ENCODE results near the gene SNRPB. TPM values are rescaled to one million over a fixed set of nuclear protein-coding genes. Genes with fewer than 3 reads are reported as not detected.

SNRPB gene
- total RNA-seq, 1 experiment from 2014 or later: 532 TPM

GRCh38 chr20:2458919-2459499 lies 11.6 kb downstream of the SNRPB start:
- peaks cover 10% of the 10 kb centered on the region for H3K36me3 ChIP-seq (ENCODE audit: control insufficient read depth, insufficient read depth, low read length)
- H3K27me3 ChIP-seq (replicated peaks; ENCODE audit: control insufficient read depth, insufficient read depth, low read length): no peaks in the 10 kb centered on the region
- DNase-seq: no peak
- Mint-ChIP-seq H3K4me3 (ENCODE audit: unreplicated experiment) (no peak overlapping the region), H3K36me3 (ENCODE audit: insufficient read depth, unreplicated experiment) (peaks cover 53% of the 10 kb centered on the region), H3K9me3 (ENCODE audit: unreplicated experiment) (no peaks in the 10 kb centered on the region), H3K27me3 (ENCODE audit: insufficient read depth, unreplicated experiment) (no peaks in the 10 kb centered on the region), H3K27ac (ENCODE audit: unreplicated experiment) (no peak overlapping the region), H3K4me1 (ENCODE audit: low read depth, unreplicated experiment) (no peaks in the 10 kb centered on the region)
- TF ChIP-seq, protein P1, sequence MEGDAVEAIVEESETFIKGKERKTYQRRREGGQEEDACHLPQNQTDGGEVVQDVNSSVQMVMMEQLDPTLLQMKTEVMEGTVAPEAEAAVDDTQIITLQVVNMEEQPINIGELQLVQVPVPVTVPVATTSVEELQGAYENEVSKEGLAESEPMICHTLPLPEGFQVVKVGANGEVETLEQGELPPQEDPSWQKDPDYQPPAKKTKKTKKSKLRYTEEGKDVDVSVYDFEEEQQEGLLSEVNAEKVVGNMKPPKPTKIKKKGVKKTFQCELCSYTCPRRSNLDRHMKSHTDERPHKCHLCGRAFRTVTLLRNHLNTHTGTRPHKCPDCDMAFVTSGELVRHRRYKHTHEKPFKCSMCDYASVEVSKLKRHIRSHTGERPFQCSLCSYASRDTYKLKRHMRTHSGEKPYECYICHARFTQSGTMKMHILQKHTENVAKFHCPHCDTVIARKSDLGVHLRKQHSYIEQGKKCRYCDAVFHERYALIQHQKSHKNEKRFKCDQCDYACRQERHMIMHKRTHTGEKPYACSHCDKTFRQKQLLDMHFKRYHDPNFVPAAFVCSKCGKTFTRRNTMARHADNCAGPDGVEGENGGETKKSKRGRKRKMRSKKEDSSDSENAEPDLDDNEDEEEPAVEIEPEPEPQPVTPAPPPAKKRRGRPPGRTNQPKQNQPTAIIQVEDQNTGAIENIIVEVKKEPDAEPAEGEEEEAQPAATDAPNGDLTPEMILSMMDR (IDR thresholded peaks at IDR 0.05; ENCODE audit: insufficient read depth in 1 of 2, low read depth in 1 of 2, low read length in 1 of 2, severe bottlenecking in 1 of 2, unreplicated experiment in 1 of 2): no peak
- intact Hi-C loops (cut with micrococcal nuclease; ENCODE audit: unreplicated experiment): no loop called here
- no TSS peak for BruUV-seq (replicated peaks)
- no peaks in the 10 kb centered on the region for H3K9me3 ChIP-seq
- ChIA-PET CTCF (no interaction called here), POLR2A (no interaction called here)
- no peaks in the 10 kb centered on the region for H3K4me1 ChIP-seq
- no peak overlapping the region for H3K4me3 ChIP-seq (ENCODE audit: low read depth, low read length)

DNA sequence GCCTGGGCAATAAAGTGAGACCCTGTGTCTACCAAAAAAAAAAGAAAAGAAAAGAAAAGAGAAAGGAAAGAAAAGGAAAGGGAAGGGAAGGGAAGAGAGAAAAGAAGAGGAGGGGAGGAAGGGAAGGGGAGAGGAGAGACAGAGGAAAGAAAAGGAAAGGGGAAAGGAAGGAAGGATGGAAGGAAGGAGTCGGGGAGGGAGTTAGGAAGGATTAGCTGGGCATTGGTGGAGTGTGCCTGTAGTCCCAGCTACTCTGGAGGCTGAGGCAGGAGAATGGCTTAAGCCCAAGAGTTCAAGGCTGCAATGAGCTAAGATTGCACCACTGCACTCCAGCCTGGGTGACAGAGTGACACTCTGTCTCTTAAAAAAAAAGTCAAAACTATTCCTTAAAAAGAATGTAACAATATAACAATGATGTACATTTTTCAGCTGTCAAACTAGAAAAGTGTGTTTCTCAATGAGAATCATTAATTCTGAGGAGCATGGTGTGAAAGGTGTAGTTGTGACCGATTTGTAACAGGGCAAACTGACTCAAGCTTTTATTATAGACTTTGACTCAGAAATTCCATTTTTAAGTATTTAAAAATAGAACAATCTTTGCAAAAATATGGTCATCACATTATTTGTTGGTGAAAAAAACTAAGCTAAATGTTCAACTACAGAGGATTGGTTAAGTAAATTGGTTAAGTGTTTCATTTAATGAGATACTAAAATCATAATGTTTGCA lies 14.7 kb downstream of the SNRPB start:
- CTCF ChIA-PET: interaction anchor here (0.7 to 1.0 kb wide), 4 partner anchors 10 to 249 kb away, joined by 3 read pairs; partner anchors contain the start of gene SNRPB
- DNase-seq: no peak
- H3K9me3 ChIP-seq: no peaks in the 10 kb centered on the region
- Mint-ChIP-seq H3K4me1 (ENCODE audit: low read depth, unreplicated experiment) (no peaks in the 10 kb centered on the region), H3K9me3 (ENCODE audit: unreplicated experiment) (no peaks in the 10 kb centered on the region), H3K36me3 (ENCODE audit: insufficient read depth, unreplicated experiment) (peaks cover 22% of the 10 kb centered on the region), H3K27me3 (ENCODE audit: insufficient read depth, unreplicated experiment) (peaks cover 2% of the 10 kb centered on the region), H3K27ac (ENCODE audit: unreplicated experiment) (no peak overlapping the region), H3K4me3 (ENCODE audit: unreplicated experiment) (no peak overlapping the region)
- no peaks in the 10 kb centered on the region for H3K27me3 ChIP-seq (replicated peaks; ENCODE audit: control insufficient read depth, insufficient read depth, low read length)
- no peaks in the 10 kb centered on the region for H3K4me1 ChIP-seq
- no TSS peak for BruUV-seq (replicated peaks)
- POLR2A ChIA-PET: no interaction called here
- intact Hi-C loops (cut with micrococcal nuclease; ENCODE audit: unreplicated experiment): no loop called here
- no peaks in the 10 kb centered on the region for H3K36me3 ChIP-seq (ENCODE audit: control insufficient read depth, insufficient read depth, low read length)
- H3K4me3 ChIP-seq (ENCODE audit: low read depth, low read length): no peak overlapping the region
- TF ChIP-seq, protein P1 (IDR thresholded peaks at IDR 0.05; ENCODE audit: insufficient read depth in 1 of 2, low read depth in 1 of 2, low read length in 1 of 2, severe bottlenecking in 1 of 2, unreplicated experiment in 1 of 2): no peak

GRCh38 chr20:2453792-2454191 lies 16.8 kb downstream of the SNRPB start:
- H3K4me1 ChIP-seq: no peaks in the 10 kb centered on the region
- H3K27me3 ChIP-seq (replicated peaks; ENCODE audit: control insufficient read depth, insufficient read depth, low read length): no peaks in the 10 kb centered on the region
- intact Hi-C loops (cut with micrococcal nuclease; ENCODE audit: unreplicated experiment): no loop called here
- no peaks in the 10 kb centered on the region for H3K9me3 Mint-ChIP-seq (ENCODE audit: unreplicated experiment)
- no peaks in the 10 kb centered on the region for H3K9me3 ChIP-seq
- POLR2A ChIA-PET: no interaction called here
- CTCF ChIA-PET: interaction anchor here (3.4 kb wide), 1 partner anchor 246 kb away, joined by 33 read pairs; no protein-coding TSS in a partner anchor
- no peak for DNase-seq
- TF ChIP-seq, protein P1 (IDR thresholded peaks at IDR 0.05; ENCODE audit: insufficient read depth in 1 of 2, low read depth in 1 of 2, low read length in 1 of 2, severe bottlenecking in 1 of 2, unreplicated experiment in 1 of 2): no peak
- no peak overlapping the region for H3K4me3 ChIP-seq (ENCODE audit: low read depth, low read length)
- peaks cover 5% of the 10 kb centered on the region for H3K27me3 Mint-ChIP-seq (ENCODE audit: insufficient read depth, unreplicated experiment)
- no TSS peak for BruUV-seq (replicated peaks)
- no peak overlapping the region for H3K27ac Mint-ChIP-seq (ENCODE audit: unreplicated experiment)
- H3K36me3 ChIP-seq (ENCODE audit: control insufficient read depth, insufficient read depth, low read length): no peaks in the 10 kb centered on the region
- no peaks in the 10 kb centered on the region for H3K4me1 Mint-ChIP-seq (ENCODE audit: low read depth, unreplicated experiment)
- H3K4me3 Mint-ChIP-seq (ENCODE audit: unreplicated experiment): no peak overlapping the region
- peaks cover under 1% of the 10 kb centered on the region for H3K36me3 Mint-ChIP-seq (ENCODE audit: insufficient read depth, unreplicated experiment)

All from Caco-2 (cell line).